Measurements from ENCODE around the gene NISCH. TPM values are rescaled to one million over a fixed set of nuclear protein-coding genes. Genes with fewer than 3 reads are reported as not detected.
"Not testable (repeated sequence)": the region's sequence is repeated elsewhere in the genome, so short reads cannot be mapped to it uniquely, and the experiment has no call there.

NISCH gene
- polyA plus RNA-seq, 1 donor = 85.9 TPM

- Histone ChIP-seq H3K9me3 (ENCODE audit: control insufficient read depth, low read depth, low read length) (no peaks in the 10 kb centered on the region), H3K4me3 (ENCODE audit: low read length) (no peak overlapping the region), H3K27ac (ENCODE audit: low read length) (no peak overlapping the region), H3K36me3 (ENCODE audit: control insufficient read depth, insufficient read depth, low read length) (peaks cover 38% of the 10 kb centered on the region), H3K4me1 (ENCODE audit: control insufficient read depth, insufficient read depth, low read length) (peaks cover under 1% of the 10 kb centered on the region), H3K27me3 (ENCODE audit: control insufficient read depth, insufficient read depth, low read length) (no peaks in the 10 kb centered on the region)
- WGBS (ENCODE audit: insufficient coverage, low lambda C conversion rate) = no CpG with 5 or more reads among the region's 26 CpGs
- DNase-seq = no peak
Observed at GRCh38 chr3:52523386-52524257, 68.2 kb downstream of the NISCH start.

GRCh38 chr3:52524258-52524751 lies 68.9 kb downstream of the NISCH start:
- no peaks in the 10 kb centered on the region for H3K27me3 ChIP-seq (ENCODE audit: control insufficient read depth, insufficient read depth, low read length)
- H3K4me1 ChIP-seq (ENCODE audit: control insufficient read depth, insufficient read depth, low read length) = no peaks in the 10 kb centered on the region
- no peak overlapping the region for H3K4me3 ChIP-seq (ENCODE audit: low read length)
- no CpG with 5 or more reads among the region's 18 CpGs for WGBS (ENCODE audit: insufficient coverage, low lambda C conversion rate)
- no peaks in the 10 kb centered on the region for H3K9me3 ChIP-seq (ENCODE audit: control insufficient read depth, low read depth, low read length)
- peaks cover 44% of the 10 kb centered on the region for H3K36me3 ChIP-seq (ENCODE audit: control insufficient read depth, insufficient read depth, low read length)
- no peak for DNase-seq
- H3K27ac ChIP-seq (ENCODE audit: low read length) = no peak overlapping the region

- no peaks in the 10 kb centered on the region for H3K9me3 ChIP-seq (ENCODE audit: control insufficient read depth, low read depth, low read length)
- DNase-seq = no peak
- H3K27ac ChIP-seq (ENCODE audit: low read length) = no peak overlapping the region
- WGBS (ENCODE audit: insufficient coverage, low lambda C conversion rate) = no CpG with 5 or more reads among the region's 34 CpGs
- no peaks in the 10 kb centered on the region for H3K4me1 ChIP-seq (ENCODE audit: control insufficient read depth, insufficient read depth, low read length)
- H3K27me3 ChIP-seq (ENCODE audit: control insufficient read depth, insufficient read depth, low read length) = no peaks in the 10 kb centered on the region
- no peak overlapping the region for H3K4me3 ChIP-seq (ENCODE audit: low read length)
- H3K36me3 ChIP-seq (ENCODE audit: control insufficient read depth, insufficient read depth, low read length) = peaks cover 44% of the 10 kb centered on the region
Observed at GRCh38 chr3:52524752-52525679, 69.6 kb downstream of the NISCH start.

- Histone ChIP-seq H3K4me3 (ENCODE audit: low read length) (no peak overlapping the region), H3K9me3 (ENCODE audit: control insufficient read depth, low read depth, low read length) (no peaks in the 10 kb centered on the region), H3K27ac (ENCODE audit: low read length) (no peak overlapping the region), H3K36me3 (ENCODE audit: control insufficient read depth, insufficient read depth, low read length) (peaks cover 44% of the 10 kb centered on the region), H3K4me1 (ENCODE audit: control insufficient read depth, insufficient read depth, low read length) (no peaks in the 10 kb centered on the region), H3K27me3 (ENCODE audit: control insufficient read depth, insufficient read depth, low read length) (no peaks in the 10 kb centered on the region)
- DNase-seq = no peak
- no CpG with 5 or more reads among the region's 9 CpGs for WGBS (ENCODE audit: insufficient coverage, low lambda C conversion rate)
Observed at GRCh38 chr3:52525680-52526561, 70.5 kb downstream of the NISCH start.

- not testable (repeated sequence) for DNase-seq; H3K27me3 ChIP-seq (ENCODE audit: control insufficient read depth, insufficient read depth, low read length); H3K27ac ChIP-seq (ENCODE audit: low read length); H3K4me1 ChIP-seq (ENCODE audit: control insufficient read depth, insufficient read depth, low read length); H3K9me3 ChIP-seq (ENCODE audit: control insufficient read depth, low read depth, low read length); H3K4me3 ChIP-seq (ENCODE audit: low read length)
- H3K36me3 ChIP-seq (ENCODE audit: control insufficient read depth, insufficient read depth, low read length) = peaks cover 44% of the 10 kb centered on the region
- whole genome bisulfite sequencing (ENCODE audit: insufficient coverage, low lambda C conversion rate) = no CpG with 5 or more reads among the region's 5 CpGs
Observed at GRCh38 chr3:52526671-52527038, 71.3 kb downstream of the NISCH start.

- H3K36me3 ChIP-seq (ENCODE audit: control insufficient read depth, insufficient read depth, low read length) = peaks cover 44% of the 10 kb centered on the region
- H3K27ac ChIP-seq (ENCODE audit: low read length) = no peak overlapping the region
- H3K4me1 ChIP-seq (ENCODE audit: control insufficient read depth, insufficient read depth, low read length) = peaks cover under 1% of the 10 kb centered on the region
- WGBS (ENCODE audit: insufficient coverage, low lambda C conversion rate) = no CpG with 5 or more reads among the region's 14 CpGs
- no peak for DNase-seq
- no peaks in the 10 kb centered on the region for H3K27me3 ChIP-seq (ENCODE audit: control insufficient read depth, insufficient read depth, low read length)
- H3K4me3 ChIP-seq (ENCODE audit: low read length) = no peak overlapping the region
- H3K9me3 ChIP-seq (ENCODE audit: control insufficient read depth, low read depth, low read length) = no peaks in the 10 kb centered on the region
Observed at GRCh38 chr3:52527039-52527731, 71.8 kb downstream of the NISCH start.

- H3K9me3 ChIP-seq (ENCODE audit: control insufficient read depth, low read depth, low read length) = no peaks in the 10 kb centered on the region
- H3K4me3 ChIP-seq (ENCODE audit: low read length) = no peak overlapping the region
- H3K27me3 ChIP-seq (ENCODE audit: control insufficient read depth, insufficient read depth, low read length) = no peaks in the 10 kb centered on the region
- no peak for DNase-seq
- no peak overlapping the region for H3K27ac ChIP-seq (ENCODE audit: low read length)
- H3K36me3 ChIP-seq (ENCODE audit: control insufficient read depth, insufficient read depth, low read length) = peaks cover 44% of the 10 kb centered on the region
- peaks cover 8% of the 10 kb centered on the region for H3K4me1 ChIP-seq (ENCODE audit: control insufficient read depth, insufficient read depth, low read length)
- WGBS (ENCODE audit: insufficient coverage, low lambda C conversion rate) = 80% methylated on average over 1 of the region's 18 CpGs
Observed at GRCh38 chr3:52527732-52528585, 72.6 kb downstream of the NISCH start.

GRCh38 chr3:52528586-52529375 lies 73.4 kb downstream of the NISCH start:
- Histone ChIP-seq H3K27me3 (ENCODE audit: control insufficient read depth, insufficient read depth, low read length) (no peaks in the 10 kb centered on the region), H3K4me1 (ENCODE audit: control insufficient read depth, insufficient read depth, low read length) (peaks cover 8% of the 10 kb centered on the region), H3K9me3 (ENCODE audit: control insufficient read depth, low read depth, low read length) (no peaks in the 10 kb centered on the region), H3K36me3 (ENCODE audit: control insufficient read depth, insufficient read depth, low read length) (peaks cover 39% of the 10 kb centered on the region), H3K27ac (ENCODE audit: low read length) (no peak overlapping the region), H3K4me3 (ENCODE audit: low read length) (no peak overlapping the region)
- no peak for DNase-seq
- WGBS (ENCODE audit: insufficient coverage, low lambda C conversion rate) = no CpG with 5 or more reads among the region's 25 CpGs
